RCC 7860 (cell line): ENCODE measurements around the gene STK17B.
A peak's percentile ranks its signal among the peaks of the same experiment; 100 is the strongest.

Experiments used
- DNase-seq: peaks from one replicate; pipeline ENCODE4 v3.0.0-alpha.2; 2015; ENCODE audit warnings: low spot score
- FAIRE-seq: peaks from 2 replicates; lab custom pipeline; 2012; peaks lifted over from hg19 to GRCh38; lab: Jason Lieb, UNC

STK17B gene

GRCh38 chr2:196184921-196185320, 13.5 kb upstream of the STK17B start:
- no peak for FAIRE-seq
- DNase-seq = no peak

- DNase-seq (no peak), FAIRE-seq (no peak)
These were observed 12.3 kb upstream of the STK17B start for GRCh38 chr2:196183528-196184231.

- DNase-seq (no peak), FAIRE-seq (no peak)
These were observed 11.7 kb upstream of the STK17B start for GRCh38 chr2:196183172-196183473.

- FAIRE-seq = peak; percentile 68
These were observed 11.2 kb upstream of the STK17B start for GRCh38 chr2:196182439-196183171.

GRCh38 chr2:196181484-196181883, 10.1 kb upstream of the STK17B start:
- no peak for FAIRE-seq
- no peak for DNase-seq

More at GRCh38 chr2:196182439-196183171, 11.2 kb upstream of the STK17B start:
- peak; percentile 27 for DNase-seq

- no peak for FAIRE-seq
- no peak for DNase-seq
These were observed 5.7 kb upstream of the STK17B start for GRCh38 chr2:196177124-196177523.

- FAIRE-seq (no peak), DNase-seq (no peak)
These were observed 4.9 kb upstream of the STK17B start for GRCh38 chr2:196176142-196176738.

GRCh38 chr2:196174404-196174803, 3.0 kb upstream of the STK17B start:
- DNase-seq (no peak), FAIRE-seq (no peak)

- FAIRE-seq = peak; percentile 94
These were observed 2.1 kb upstream of the STK17B start for GRCh38 chr2:196173505-196173904.

GRCh38 chr2:196172951-196173350, 1.6 kb upstream of the STK17B start:
- no peak for FAIRE-seq

More at GRCh38 chr2:196173505-196173904, 2.1 kb upstream of the STK17B start:
- DNase-seq = peak; percentile 90

GRCh38 chr2:196171946-196172345, 568 bp upstream of the STK17B start:
- FAIRE-seq (no peak), DNase-seq (no peak)

More at GRCh38 chr2:196172951-196173350, 1.6 kb upstream of the STK17B start:
- no peak for DNase-seq

- DNase-seq (peak; percentile 28), FAIRE-seq (no peak)
These were observed 651 bp downstream of the STK17B start for GRCh38 chr2:196170606-196171247.

- FAIRE-seq (peak; percentile 38), DNase-seq (peak; percentile 27)
These were observed 1.2 kb downstream of the STK17B start for GRCh38 chr2:196170213-196170605.

GRCh38 chr2:196169516-196169915, 1.9 kb downstream of the STK17B start:
- FAIRE-seq = peak; percentile 38
- DNase-seq = no peak

GRCh38 chr2:196168181-196168580, 3.2 kb downstream of the STK17B start:
- no peak for DNase-seq
- peak; percentile 58 for FAIRE-seq

GRCh38 chr2:196167666-196168065, 3.7 kb downstream of the STK17B start:
- no peak for FAIRE-seq

GRCh38 chr2:196166876-196167275, 4.5 kb downstream of the STK17B start:
- FAIRE-seq (peak; percentile 50), DNase-seq (no peak)

More at GRCh38 chr2:196167666-196168065, 3.7 kb downstream of the STK17B start:
- DNase-seq = no peak

GRCh38 chr2:196165016-196165415, 6.4 kb downstream of the STK17B start:
- no peak for FAIRE-seq
- DNase-seq = no peak

GRCh38 chr2:196163285-196163684, 8.1 kb downstream of the STK17B start:
- DNase-seq (no peak), FAIRE-seq (no peak)

- FAIRE-seq (no peak), DNase-seq (no peak)
These were observed 8.7 kb downstream of the STK17B start for GRCh38 chr2:196162586-196163175.

GRCh38 chr2:196160946-196161345, 10.4 kb downstream of the STK17B start:
- DNase-seq (no peak), FAIRE-seq (no peak)
